MM.1S (cell line): ENCODE measurements around the gene MMP15.
"Not testable (repeated sequence)": the region's sequence is repeated elsewhere in the genome, so short reads cannot be mapped to it uniquely, and the experiment has no call there.

Source experiments
- DNase-seq: peaks from one replicate; pipeline ENCODE4 v3.0.0-alpha.2; 2015
- H2AFZ ChIP-seq: fragments of 300-600 bp; sonication (generic); 2 replicates; pipeline ENCODE4 v1.6.0; 2016; ENCODE audit warnings: antibody characterized with exemption, low read length
- H3F3A ChIP-seq: fragments of 300-600 bp; sonication (generic); 2 replicates; pipeline ENCODE4 v1.6.1; 2016; ENCODE audit warnings: mild to moderate bottlenecking, antibody characterized with exemption, low read length, moderate library complexity, mixed read lengths; ENCODE audit not compliant: insufficient read depth
- H3K27ac ChIP-seq: fragments of 300-600 bp; sonication (generic); 2 replicates; pipeline ENCODE4 v1.5.1; 2016; ENCODE audit warnings: mild to moderate bottlenecking, low read length
- H3K27me3 ChIP-seq: fragments of 300-600 bp; sonication (generic); replicated peaks from 2 replicates; pipeline ENCODE4 v1.6.0; 2016; ENCODE audit warnings: low read length; ENCODE audit not compliant: insufficient read depth
- H3K36me3 ChIP-seq: fragments of 300-600 bp; sonication (generic); replicated peaks from 2 replicates; pipeline ENCODE4 v1.6.1; 2016; ENCODE audit warnings: mild to moderate bottlenecking, low read length, mixed read lengths; ENCODE audit not compliant: insufficient read depth
- H3K4me1 ChIP-seq: fragments of 300-600 bp; sonication (generic); 2 replicates; pipeline ENCODE4 v1.6.1; 2016; ENCODE audit warnings: low read length, mixed read lengths
- H3K4me2 ChIP-seq: fragments of 300-600 bp; sonication (generic); 2 replicates; pipeline ENCODE4 v1.6.0; 2016; ENCODE audit warnings: low read depth, low read length
- H3K4me3 ChIP-seq: fragments of 300-600 bp; sonication (generic); 2 replicates; pipeline ENCODE4 v1.5.1; 2016; ENCODE audit warnings: low read length, mixed read lengths
- H3K79me2 ChIP-seq: fragments of 300-600 bp; sonication (generic); 2 replicates; pipeline ENCODE4 v1.6.1; 2016; ENCODE audit warnings: mixed run types, low read length, mixed read lengths
- H3K9ac ChIP-seq: fragments of 300-600 bp; sonication (generic); 2 replicates; pipeline ENCODE4 v1.6.1; 2016; ENCODE audit warnings: low read length, mixed read lengths
- H3K9me2 ChIP-seq: fragments of 300-600 bp; sonication (generic); replicated peaks from 2 replicates; pipeline ENCODE4 v1.6.1; 2016; ENCODE audit warnings: mild to moderate bottlenecking, low read length, mixed read lengths; ENCODE audit not compliant: insufficient read depth
- H3K9me3 ChIP-seq: fragments of 300-600 bp; sonication (generic); replicated peaks from 2 replicates; pipeline ENCODE4 v1.6.1; 2016; ENCODE audit warnings: mild to moderate bottlenecking, low read length, mixed read lengths; ENCODE audit not compliant: insufficient read depth
- H4K20me1 ChIP-seq: fragments of 300-600 bp; sonication (generic); 2 replicates; pipeline ENCODE4 v1.6.1; 2016; ENCODE audit warnings: mild to moderate bottlenecking, low read length, moderate library complexity, mixed read lengths; ENCODE audit not compliant: insufficient read depth
- CTCF ChIP-seq: fragments of 300-600 bp; sonication (generic); IDR thresholded peaks from 2 replicates; pipeline ENCODE4 v1.5.1; 2016; ENCODE audit warnings: antibody characterized with exemption, low read length, mixed read lengths
- EZH2 ChIP-seq: fragments of 300-600 bp; sonication (generic); optimal IDR thresholded peaks from 2 replicates; pipeline ENCODE3; 2017; ENCODE audit warnings: low read depth, mild to moderate bottlenecking, antibody characterized with exemption, low read length, mixed read lengths
- EZH2phosphoT487 ChIP-seq: fragments of 300-600 bp; sonication (generic); IDR thresholded peaks from 2 replicates; pipeline ENCODE4 v1.6.1; 2018; ENCODE audit warnings: antibody characterized with exemption, low read length

The MMP15 gene

GRCh38 chr16:58076514-58076913 is 51.0 kb downstream of the MMP15 start:
- Histone ChIP-seq H3K79me2 (no peaks in the 10 kb centered on the region), H3K4me2 (no peak overlapping the region), H3K9ac (no peak overlapping the region), H2AFZ (no peak overlapping the region), H3K4me1 (no peaks in the 10 kb centered on the region), H3K4me3 (no peak overlapping the region), H3K27me3 (no peaks in the 10 kb centered on the region), H3F3A (no peaks in the 10 kb centered on the region), H3K27ac (no peak overlapping the region), H3K36me3 (no peaks in the 10 kb centered on the region), H3K9me3 (no peaks in the 10 kb centered on the region), H3K9me2 (no peaks in the 10 kb centered on the region), H4K20me1 (no peaks in the 10 kb centered on the region)
- TF ChIP-seq EZH2phosphoT487, result no peak
- TF ChIP-seq CTCF, result no peak
- no peak for TF ChIP-seq EZH2
- no peak for DNase-seq

- Histone ChIP-seq H4K20me1 (no peaks in the 10 kb centered on the region), H3K4me1 (no peaks in the 10 kb centered on the region), H3K36me3 (no peaks in the 10 kb centered on the region), H2AFZ (no peak overlapping the region), H3K27me3 (no peaks in the 10 kb centered on the region), H3K9ac (no peak overlapping the region), H3K4me3 (no peak overlapping the region), H3K9me2 (no peaks in the 10 kb centered on the region), H3F3A (no peaks in the 10 kb centered on the region), H3K9me3 (no peaks in the 10 kb centered on the region), H3K4me2 (no peak overlapping the region), H3K79me2 (no peaks in the 10 kb centered on the region), H3K27ac (no peak overlapping the region)
- TF ChIP-seq CTCF, result no peak
- DNase-seq, result no peak
Observed at GRCh38 chr16:58077796-58078195, 52.2 kb downstream of the MMP15 start.

- H3K4me2 ChIP-seq, H3K27ac ChIP-seq, H3K4me3 ChIP-seq, H3K27me3 ChIP-seq, H3K36me3 ChIP-seq, H3K9me3 ChIP-seq, H2AFZ ChIP-seq, H3K9me2 ChIP-seq, H3K9ac ChIP-seq, H3K79me2 ChIP-seq, H4K20me1 ChIP-seq, H3K4me1 ChIP-seq, DNase-seq, H3F3A ChIP-seq: not testable (repeated sequence)
Observed at GRCh38 chr16:58080657-58081056, 55.1 kb downstream of the MMP15 start.

GRCh38 chr16:58082381-58082780 is 56.8 kb downstream of the MMP15 start:
- no peak overlapping the region for H3K4me2 ChIP-seq
- no peak overlapping the region for H3K4me3 ChIP-seq
- no peaks in the 10 kb centered on the region for H3K79me2 ChIP-seq
- H2AFZ ChIP-seq, result no peak overlapping the region
- H3K9me2 ChIP-seq, result no peaks in the 10 kb centered on the region
- no peak overlapping the region for H3K27ac ChIP-seq
- H3K36me3 ChIP-seq, result no peaks in the 10 kb centered on the region
- DNase-seq, result no peak
- no peak for TF ChIP-seq CTCF
- TF ChIP-seq EZH2phosphoT487, result no peak
- TF ChIP-seq EZH2, result no peak
- H3K9ac ChIP-seq, result no peak overlapping the region
- no peaks in the 10 kb centered on the region for H3K9me3 ChIP-seq
- H3K4me1 ChIP-seq, result no peaks in the 10 kb centered on the region
- H3K27me3 ChIP-seq, result no peaks in the 10 kb centered on the region
- no peaks in the 10 kb centered on the region for H4K20me1 ChIP-seq
- H3F3A ChIP-seq, result no peaks in the 10 kb centered on the region
